NT2/D1 (cell line): ENCODE data around the gene PKNOX2.

Experiments
- DNase-seq: peaks from one replicate; pipeline ENCODE4 v3.0.0-alpha.2; 2011; ENCODE audit warnings: low read depth, low spot score
- H3K27me3 ChIP-seq: 2 replicates; pipeline ENCODE4 v1.6.0; 2011; ENCODE audit warnings: mild to moderate bottlenecking; ENCODE audit not compliant: insufficient read length, insufficient read depth
- H3K36me3 ChIP-seq: 2 replicates; pipeline ENCODE4 v1.6.1; 2011; ENCODE audit warnings: mild to moderate bottlenecking, low read length, mixed read lengths; ENCODE audit not compliant: insufficient read depth, insufficient read length
- H3K4me1 ChIP-seq: 2 replicates; pipeline ENCODE4 v1.5.1; 2011; ENCODE audit not compliant: insufficient read depth, insufficient read length
- H3K4me3 ChIP-seq: 2 replicates; pipeline ENCODE4 v1.5.1; 2011; ENCODE audit warnings: low read depth; ENCODE audit not compliant: insufficient read length
- H3K9ac ChIP-seq: 2 replicates; pipeline ENCODE4 v1.6.0; 2011; ENCODE audit warnings: low read depth; ENCODE audit not compliant: insufficient read length
- H3K9me3 ChIP-seq: 2 replicates; pipeline ENCODE4 v1.5.1; 2011; ENCODE audit warnings: mild to moderate bottlenecking, low read length; ENCODE audit not compliant: insufficient read depth
- SUZ12 ChIP-seq: IDR thresholded peaks from 2 replicates; pipeline ENCODE4 v1.6.1; 2011; ENCODE audit not compliant: insufficient read length, insufficient read depth; ENCODE audit errors: extremely low read depth
- YY1 ChIP-seq: IDR thresholded peaks from 2 replicates; pipeline ENCODE4 v1.6.1; 2011; ENCODE audit not compliant: insufficient read length, insufficient read depth
- ZNF274 ChIP-seq: IDR thresholded peaks from 2 replicates; pipeline ENCODE4 v1.6.1; 2011; ENCODE audit warnings: mild to moderate bottlenecking, low read depth, low read length

PKNOX2 gene

DNA sequence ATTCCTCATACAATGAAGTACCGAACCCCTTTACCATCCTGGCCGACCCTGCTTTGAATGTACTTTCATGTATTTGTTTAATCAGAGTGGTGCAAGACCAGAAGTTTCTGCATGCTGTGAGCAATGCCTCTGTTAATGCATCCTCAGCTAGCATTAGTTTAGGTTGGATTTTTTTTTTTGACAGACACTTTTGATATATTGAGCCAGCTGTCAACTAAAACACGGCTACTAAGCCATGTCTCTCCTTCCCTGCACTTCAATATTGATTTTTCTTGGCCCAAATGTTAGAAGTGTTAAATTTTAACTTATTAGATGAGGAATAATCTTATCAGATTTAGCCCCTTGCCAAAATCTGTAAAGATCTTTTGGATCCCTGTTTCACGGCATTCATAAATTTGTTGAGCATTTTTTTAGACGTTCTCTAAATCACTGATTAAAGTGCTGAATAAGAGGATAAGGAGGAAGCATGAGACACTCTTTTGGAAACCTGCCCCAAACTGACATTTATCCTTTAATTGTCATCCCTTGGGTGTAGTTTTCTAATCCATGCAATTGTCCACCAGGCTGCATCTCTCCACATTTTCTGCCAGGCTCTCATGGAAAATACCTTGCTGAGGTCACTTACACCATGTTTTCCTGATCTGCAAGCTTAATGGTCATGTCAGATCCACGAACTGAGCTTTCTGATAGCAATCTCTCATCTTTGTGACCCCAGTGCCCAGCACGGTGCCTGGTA is 200.8 kb downstream of the PKNOX2 start:
- Histone ChIP-seq H3K36me3 (no peaks in the 10 kb centered on the region), H3K9me3 (no peaks in the 10 kb centered on the region), H3K4me1 (peaks cover 4% of the 10 kb centered on the region), H3K4me3 (no peak overlapping the region), H3K27me3 (no peaks in the 10 kb centered on the region), H3K9ac (no peak overlapping the region)
- no peak for TF ChIP-seq SUZ12
- TF ChIP-seq ZNF274: no peak
- no peak for TF ChIP-seq YY1
- DNase-seq: no peak

DNA sequence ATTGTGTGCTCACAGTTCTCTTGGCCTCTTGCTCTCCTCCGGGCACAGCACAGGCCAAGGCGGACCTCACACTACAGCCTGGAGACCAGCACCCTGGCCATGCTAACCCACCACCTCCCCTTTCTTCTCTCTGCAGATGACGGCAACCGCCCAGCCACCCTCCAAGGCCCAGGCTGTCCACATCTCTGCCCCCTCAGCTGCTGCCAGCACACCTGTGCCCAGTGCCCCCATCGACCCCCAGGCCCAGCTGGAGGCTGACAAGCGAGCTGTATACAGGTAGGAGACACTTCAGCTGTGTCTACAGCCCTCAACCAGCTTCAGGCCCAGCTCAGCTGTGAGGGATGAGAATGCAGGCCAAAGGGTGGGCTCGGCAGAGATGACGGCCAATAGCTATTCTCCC is 203.2 kb downstream of the PKNOX2 start:
- Histone ChIP-seq H3K27me3 (no peaks in the 10 kb centered on the region), H3K4me3 (no peak overlapping the region), H3K9ac (no peak overlapping the region), H3K9me3 (no peaks in the 10 kb centered on the region), H3K4me1 (peaks cover 8% of the 10 kb centered on the region), H3K36me3 (no peaks in the 10 kb centered on the region)
- TF ChIP-seq ZNF274 (no peak), YY1 (no peak), SUZ12 (no peak)
- no peak for DNase-seq

DNA sequence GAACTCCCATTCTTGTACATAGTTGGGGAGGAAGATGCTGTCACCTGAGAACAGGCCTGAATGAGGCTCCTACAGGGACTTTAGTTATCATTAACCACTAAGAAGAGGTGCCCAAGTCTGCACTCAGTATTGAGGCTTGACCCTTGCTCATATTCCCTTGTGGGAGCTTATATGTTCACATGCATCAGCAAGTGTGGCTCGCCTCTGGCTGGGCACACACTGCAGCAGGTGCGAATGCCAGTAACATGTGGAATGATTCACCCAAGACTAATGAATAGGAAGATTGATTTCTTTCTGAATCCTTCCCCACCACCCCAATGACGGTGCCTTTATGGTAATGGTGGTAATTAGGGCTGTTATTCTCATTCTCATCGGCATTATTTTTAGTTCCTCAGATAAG is 204.2 kb downstream of the PKNOX2 start:
- peaks cover 8% of the 10 kb centered on the region for H3K4me1 ChIP-seq
- TF ChIP-seq SUZ12 (no peak), YY1 (no peak), ZNF274 (no peak)
- no peak overlapping the region for H3K4me3 ChIP-seq
- H3K36me3 ChIP-seq: no peaks in the 10 kb centered on the region
- H3K27me3 ChIP-seq: no peaks in the 10 kb centered on the region
- no peak for DNase-seq
- H3K9me3 ChIP-seq: no peaks in the 10 kb centered on the region
- no peak overlapping the region for H3K9ac ChIP-seq

DNA sequence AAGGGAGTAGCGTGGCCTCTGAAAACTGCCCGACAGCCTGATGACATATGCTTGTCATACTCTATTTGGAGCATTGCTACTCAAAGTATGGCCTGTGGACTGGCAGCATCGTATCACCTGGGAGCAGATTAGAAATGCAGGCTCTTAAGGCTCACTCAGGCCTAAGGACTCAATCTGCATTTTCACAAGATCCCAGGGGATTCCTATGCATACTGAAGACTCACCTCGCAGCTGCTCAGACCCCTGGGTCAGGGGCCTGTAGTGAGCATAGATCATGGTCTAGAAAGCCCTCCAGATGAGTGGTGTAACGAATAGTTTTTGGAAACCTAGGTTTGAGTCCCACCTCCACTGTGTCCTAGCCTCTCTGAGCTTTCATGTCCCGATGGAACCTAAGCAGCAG is 205.3 kb downstream of the PKNOX2 start:
- Histone ChIP-seq H3K27me3 (no peaks in the 10 kb centered on the region), H3K4me3 (no peak overlapping the region), H3K36me3 (no peaks in the 10 kb centered on the region), H3K9ac (no peak overlapping the region), H3K9me3 (no peaks in the 10 kb centered on the region), H3K4me1 (peaks cover 8% of the 10 kb centered on the region)
- no peak for DNase-seq
- no peak for TF ChIP-seq SUZ12
- no peak for TF ChIP-seq YY1
- no peak for TF ChIP-seq ZNF274

DNA sequence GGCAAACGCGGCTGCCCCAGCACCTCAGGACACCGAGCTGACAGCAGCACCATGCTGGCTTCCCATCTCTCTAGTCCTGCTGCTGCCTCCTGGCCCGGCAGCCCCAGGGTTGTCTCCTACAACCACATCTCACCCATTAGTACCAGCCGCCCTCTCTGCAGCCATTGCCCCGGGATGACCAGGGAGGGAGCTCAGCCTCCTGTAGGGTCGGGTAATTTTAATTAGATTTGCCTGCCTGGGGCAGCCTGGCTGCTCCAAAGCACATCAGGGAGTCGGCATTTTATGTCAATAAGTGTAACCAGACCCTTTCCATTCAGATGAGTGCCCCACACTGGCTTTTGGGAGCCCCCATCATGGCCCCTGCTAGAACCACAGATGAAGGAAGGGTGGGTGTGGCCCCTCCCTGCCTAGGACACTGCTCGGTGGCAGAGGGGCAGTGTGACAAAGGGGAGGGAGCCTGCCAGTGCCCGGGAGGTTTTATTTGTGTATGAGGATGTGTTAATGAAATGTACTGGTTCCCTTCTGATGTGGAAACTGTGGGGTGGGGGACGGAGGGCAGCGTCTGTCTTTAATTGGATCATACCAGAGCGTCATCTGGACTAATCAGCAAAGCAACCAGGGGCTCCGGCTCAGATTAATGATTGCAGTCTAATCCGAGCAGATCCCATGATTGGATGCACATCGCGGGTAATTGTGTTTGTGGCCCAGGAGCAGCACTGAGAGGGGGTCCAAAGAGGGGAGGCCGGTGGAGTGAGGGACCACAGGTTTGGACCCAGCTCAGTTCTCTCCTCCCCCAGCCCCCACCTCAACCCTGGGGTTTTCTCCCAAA is 206.2 kb downstream of the PKNOX2 start:
- Histone ChIP-seq H3K36me3 (no peaks in the 10 kb centered on the region), H3K4me1 (peaks cover 8% of the 10 kb centered on the region), H3K27me3 (no peaks in the 10 kb centered on the region), H3K4me3 (no peak overlapping the region), H3K9ac (no peak overlapping the region), H3K9me3 (no peaks in the 10 kb centered on the region)
- no peak for DNase-seq
- TF ChIP-seq ZNF274: no peak
- TF ChIP-seq SUZ12: no peak
- TF ChIP-seq YY1: no peak

DNA sequence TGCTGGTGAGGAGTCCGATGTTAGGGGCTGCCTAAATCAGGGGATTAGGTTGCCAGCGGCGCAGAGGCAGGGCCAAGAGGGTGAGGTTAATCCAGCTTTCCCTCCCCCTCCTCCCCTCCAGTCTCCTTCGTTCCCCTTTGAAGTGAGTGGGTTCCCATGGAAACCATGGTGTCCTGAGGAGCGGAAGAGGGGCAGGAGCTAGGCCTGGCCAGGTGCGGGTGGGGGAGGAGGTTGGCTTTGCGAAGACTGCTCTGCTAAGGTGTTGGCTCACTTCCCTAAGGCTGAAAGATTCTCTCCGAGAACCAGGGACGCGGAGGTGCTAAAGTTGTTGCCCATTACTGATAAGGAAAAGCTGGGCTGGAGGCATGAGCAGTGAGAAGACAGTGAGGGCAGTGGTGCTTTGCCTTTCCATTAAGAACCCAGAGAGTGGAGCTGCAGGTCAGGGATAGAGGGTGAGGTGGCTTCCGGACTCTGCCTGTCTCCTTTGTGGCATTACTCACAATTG is 206.9 kb downstream of the PKNOX2 start:
- Histone ChIP-seq H3K9me3 (no peaks in the 10 kb centered on the region), H3K4me1 (peaks cover 8% of the 10 kb centered on the region), H3K36me3 (no peaks in the 10 kb centered on the region), H3K27me3 (no peaks in the 10 kb centered on the region), H3K4me3 (no peak overlapping the region), H3K9ac (no peak overlapping the region)
- peak; percentile 77 for DNase-seq
- no peak for TF ChIP-seq ZNF274
- TF ChIP-seq YY1: no peak
- TF ChIP-seq SUZ12: no peak

DNA sequence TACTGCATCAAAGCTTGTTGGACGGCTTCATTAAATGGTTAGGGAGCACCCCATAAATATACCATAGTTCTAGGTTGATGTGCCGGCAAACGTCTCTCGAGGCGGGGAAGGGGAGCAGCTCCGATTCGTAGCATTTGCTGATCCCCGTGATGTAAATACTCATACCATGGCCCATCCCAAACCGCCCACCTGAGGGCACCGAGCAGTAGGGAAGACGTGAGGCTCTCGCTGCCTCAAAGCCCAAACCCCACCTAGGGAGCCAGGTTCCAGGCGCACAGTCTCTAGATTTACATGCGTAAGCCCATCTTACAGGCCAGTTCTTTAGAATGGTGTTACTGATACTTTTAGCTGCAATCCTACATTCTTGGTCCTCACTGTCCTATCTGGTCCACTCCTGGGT is 207.5 kb downstream of the PKNOX2 start:
- Histone ChIP-seq H3K9me3 (no peaks in the 10 kb centered on the region), H3K27me3 (no peaks in the 10 kb centered on the region), H3K36me3 (no peaks in the 10 kb centered on the region), H3K4me1 (peaks cover 8% of the 10 kb centered on the region), H3K4me3 (no peak overlapping the region), H3K9ac (no peak overlapping the region)
- TF ChIP-seq YY1 (no peak), SUZ12 (no peak), ZNF274 (no peak)
- DNase-seq: no peak
